Measurements from ENCODE around the gene CCDC187.

DNA sequence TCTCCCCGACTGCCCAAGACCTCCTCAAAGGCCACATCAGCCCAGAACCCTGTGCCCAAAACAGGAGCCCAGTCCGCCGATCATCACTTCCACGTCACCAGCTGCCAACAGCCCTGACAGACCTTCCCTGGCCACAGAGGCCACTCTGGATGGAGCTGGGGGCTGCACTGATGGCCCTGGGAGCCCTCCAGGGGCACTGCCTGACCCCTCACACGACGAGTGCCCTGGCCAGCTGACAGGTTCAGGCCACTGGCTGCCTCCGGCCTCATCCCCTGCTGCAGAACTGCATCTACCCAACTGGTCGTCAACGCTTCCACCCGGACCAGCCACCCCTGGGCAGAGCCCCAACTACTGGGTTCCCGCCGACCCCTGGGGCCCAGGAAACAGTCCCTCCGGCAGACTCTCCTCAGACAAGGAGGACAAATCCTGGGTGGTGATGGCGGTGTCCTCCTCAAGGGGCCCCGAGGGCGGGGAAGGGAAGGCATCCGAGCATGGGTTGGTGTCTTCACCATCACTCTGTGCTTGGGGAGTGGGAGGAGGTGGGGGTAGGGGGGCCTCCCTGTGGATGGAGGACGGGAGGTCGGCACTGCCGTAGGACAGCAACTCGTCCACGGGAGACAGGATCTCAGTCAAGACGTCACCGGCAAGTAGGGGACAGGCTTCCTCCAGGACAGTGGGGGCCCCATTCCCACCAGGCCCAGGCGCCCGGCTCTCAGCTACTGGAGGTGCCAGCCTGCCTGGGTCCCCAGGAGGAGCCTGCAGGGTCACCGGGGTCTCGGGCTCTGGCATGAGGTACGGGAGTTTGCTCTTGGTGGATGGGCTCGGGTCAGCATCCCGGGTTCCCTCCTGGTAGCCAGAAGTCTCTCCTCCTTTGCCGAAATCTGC is 50.4 kb downstream of the CCDC187 start:
- TF ChIP-seq, protein P1, sequence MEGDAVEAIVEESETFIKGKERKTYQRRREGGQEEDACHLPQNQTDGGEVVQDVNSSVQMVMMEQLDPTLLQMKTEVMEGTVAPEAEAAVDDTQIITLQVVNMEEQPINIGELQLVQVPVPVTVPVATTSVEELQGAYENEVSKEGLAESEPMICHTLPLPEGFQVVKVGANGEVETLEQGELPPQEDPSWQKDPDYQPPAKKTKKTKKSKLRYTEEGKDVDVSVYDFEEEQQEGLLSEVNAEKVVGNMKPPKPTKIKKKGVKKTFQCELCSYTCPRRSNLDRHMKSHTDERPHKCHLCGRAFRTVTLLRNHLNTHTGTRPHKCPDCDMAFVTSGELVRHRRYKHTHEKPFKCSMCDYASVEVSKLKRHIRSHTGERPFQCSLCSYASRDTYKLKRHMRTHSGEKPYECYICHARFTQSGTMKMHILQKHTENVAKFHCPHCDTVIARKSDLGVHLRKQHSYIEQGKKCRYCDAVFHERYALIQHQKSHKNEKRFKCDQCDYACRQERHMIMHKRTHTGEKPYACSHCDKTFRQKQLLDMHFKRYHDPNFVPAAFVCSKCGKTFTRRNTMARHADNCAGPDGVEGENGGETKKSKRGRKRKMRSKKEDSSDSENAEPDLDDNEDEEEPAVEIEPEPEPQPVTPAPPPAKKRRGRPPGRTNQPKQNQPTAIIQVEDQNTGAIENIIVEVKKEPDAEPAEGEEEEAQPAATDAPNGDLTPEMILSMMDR (IDR thresholded peaks at IDR 0.05): no peak
- TF ChIP-seq POLR2A (IDR thresholded peaks at IDR 0.05) (no peak), POLR2AphosphoS5 (IDR thresholded peaks at IDR 0.05) (no peak)
